NB4 (cell line): ENCODE measurements around the gene HTT.

Experiments used
- CTCF ChIP-seq: IDR thresholded peaks from one replicate; pipeline ENCODE4 v1.5.1; 2012; ENCODE audit warnings: low read depth, low read length
- MYC ChIP-seq: IDR thresholded peaks from 2 replicates; pipeline ENCODE4 v1.6.1; 2011; ENCODE audit warnings: low read depth, low read length
- POLR2A ChIP-seq: IDR thresholded peaks from 2 replicates; pipeline ENCODE4 v1.6.1; 2011; ENCODE audit warnings: mild to moderate bottlenecking; ENCODE audit not compliant: insufficient read length; ENCODE audit errors: extremely low read depth
- TF ChIP-seq, protein P1 (sequence below): IDR thresholded peaks from 2 replicates; pipeline ENCODE4 v1.6.1; 2011; ENCODE audit warnings: low read depth, low read length

DNA sequence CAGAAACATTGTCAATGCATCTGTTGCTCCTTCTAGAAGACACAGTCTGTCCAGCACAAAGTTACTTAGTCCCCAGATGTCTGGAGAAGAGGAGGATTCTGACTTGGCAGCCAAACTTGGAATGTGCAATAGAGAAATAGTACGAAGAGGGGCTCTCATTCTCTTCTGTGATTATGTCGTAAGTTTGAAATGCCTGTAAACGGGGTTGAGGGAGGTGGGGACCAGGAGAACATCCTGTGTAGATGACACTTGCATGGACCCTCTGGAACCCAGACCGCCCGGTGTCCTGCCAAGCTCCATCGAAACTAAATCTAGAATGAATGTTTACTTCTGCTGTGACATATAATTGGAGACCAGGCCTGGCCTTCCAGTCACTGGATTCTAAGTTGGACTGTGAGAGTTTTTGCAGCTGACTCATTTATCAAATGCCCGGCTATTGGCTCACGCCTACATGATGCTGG lies 129.5 kb downstream of the HTT start:
- TF ChIP-seq CTCF = no peak
- no peak for TF ChIP-seq POLR2A
- TF ChIP-seq MYC = no peak
- TF ChIP-seq, protein P1, sequence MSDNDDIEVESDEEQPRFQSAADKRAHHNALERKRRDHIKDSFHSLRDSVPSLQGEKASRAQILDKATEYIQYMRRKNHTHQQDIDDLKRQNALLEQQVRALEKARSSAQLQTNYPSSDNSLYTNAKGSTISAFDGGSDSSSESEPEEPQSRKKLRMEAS = no peak
